Posterior vena cava (tissue), 2 donors: ENCODE data around the gene DLGAP1. TPM values are rescaled to one million over a fixed set of nuclear protein-coding genes. Genes with fewer than 3 reads are reported as not detected.

Experiments
- DNase-seq: peaks from one replicate; pipeline ENCODE4 v3.0.0-alpha.2; 2020; ENCODE audit warnings: low spot score
- intact Hi-C, 2 donors: fragments of 100-400 bp; cut with DNase I; formaldehyde crosslinking; loops; one replicate each; pipeline versions ENCODE4 v1.14.1 to v1.14.2; 2022 to 2023
- total RNA-seq, 2 donors: library from RNA; stranded (reverse); fragmentation: NEBNext Ultra II Directional; extraction: Animal tissue kit (Norgen Biotek cat#: 25700); gene quantifications; one replicate each; pipeline ENCODE4 v1.2.1, GENCODE V29; 2021
- donor health status: DM: yes; HTN: yes; CAD: no.
- donor health status: DM: yes; HTN: yes; CAD: no.

The DLGAP1 gene
- total RNA-seq, 2 donors from 2014 or later: 0.05 to 0.32 TPM

GRCh38 chr18:3869848-3870247 lies 585.3 kb downstream of the DLGAP1 start:
- intact Hi-C loops: no loop called here
- DNase-seq: no peak

GRCh38 chr18:3867864-3868311 lies 587.2 kb downstream of the DLGAP1 start:
- DNase-seq: no peak

GRCh38 chr18:3867236-3867635 lies 587.9 kb downstream of the DLGAP1 start:
- intact Hi-C loops: no loop called here
- DNase-seq: no peak

More at GRCh38 chr18:3867864-3868311, 587.2 kb downstream of the DLGAP1 start:
- intact Hi-C loops: no loop called here

- no peak for DNase-seq
- intact Hi-C loops: no loop called here
These were observed 590.3 kb downstream of the DLGAP1 start for GRCh38 chr18:3864669-3865298.

- DNase-seq: no peak
- intact Hi-C loops: no loop called here
These were observed 591.5 kb downstream of the DLGAP1 start for GRCh38 chr18:3863593-3863992.

- intact Hi-C loops: no loop called here
- DNase-seq: no peak
These were observed 592.1 kb downstream of the DLGAP1 start for GRCh38 chr18:3863006-3863405.

GRCh38 chr18:3861495-3861894 lies 593.6 kb downstream of the DLGAP1 start:
- no peak for DNase-seq
- intact Hi-C loops: no loop called here

- intact Hi-C loops: no loop called here
These were observed 597.6 kb downstream of the DLGAP1 start for GRCh38 chr18:3857544-3857943.

GRCh38 chr18:3855966-3856365 lies 599.1 kb downstream of the DLGAP1 start:
- intact Hi-C loops: no loop called here
- DNase-seq: no peak

More at GRCh38 chr18:3857544-3857943, 597.6 kb downstream of the DLGAP1 start:
- no peak for DNase-seq

GRCh38 chr18:3852321-3852720 lies 602.8 kb downstream of the DLGAP1 start:
- no peak for DNase-seq
- intact Hi-C loops: no loop called here

- DNase-seq: no peak
- intact Hi-C loops: no loop called here
These were observed 603.9 kb downstream of the DLGAP1 start for GRCh38 chr18:3851159-3851558.

GRCh38 chr18:3848316-3848715 lies 606.8 kb downstream of the DLGAP1 start:
- DNase-seq: no peak
- intact Hi-C loops: no loop called here

GRCh38 chr18:3845161-3845560 lies 609.9 kb downstream of the DLGAP1 start:
- intact Hi-C loops: no loop called here
- no peak for DNase-seq

GRCh38 chr18:3842844-3843243 lies 612.3 kb downstream of the DLGAP1 start:
- DNase-seq: no peak
- intact Hi-C loops: no loop called here

- intact Hi-C loops: no loop called here
- DNase-seq: no peak
These were observed 614.3 kb downstream of the DLGAP1 start for GRCh38 chr18:3840766-3841165.

- DNase-seq: no peak
- intact Hi-C loops: no loop called here
These were observed 615.5 kb downstream of the DLGAP1 start for GRCh38 chr18:3839581-3839981.

- intact Hi-C loops: no loop called here
- no peak for DNase-seq
These were observed 618.4 kb downstream of the DLGAP1 start for GRCh38 chr18:3836483-3837335.

- DNase-seq: no peak
- intact Hi-C loops: no loop called here
These were observed 623.0 kb downstream of the DLGAP1 start for GRCh38 chr18:3832025-3832638.

- DNase-seq: no peak
- intact Hi-C loops: no loop called here
These were observed 624.5 kb downstream of the DLGAP1 start for GRCh38 chr18:3830604-3831003.

- intact Hi-C loops: no loop called here
These were observed 627.8 kb downstream of the DLGAP1 start for GRCh38 chr18:3827236-3827845.

More at GRCh38 chr18:3827236-3827845, 627.8 kb downstream of the DLGAP1 start:
- no peak for DNase-seq
